ENCODE results near the gene MRNIP. TPM values are rescaled to one million over a fixed set of nuclear protein-coding genes. Genes with fewer than 3 reads are reported as not detected.

Gene MRNIP
- total RNA-seq, 1 experiment from 2014 or later: 31.1 TPM

GRCh38 chr5:179840321-179840720 is 18.3 kb downstream of the MRNIP start:
- Histone ChIP-seq H3K23me2 (ENCODE audit: insufficient read length, low read depth, low read length, poor library complexity, severe bottlenecking) (no peaks in the 10 kb centered on the region), H4K5ac (ENCODE audit: insufficient read length, low read depth, low read length) (no peak overlapping the region), H2AK5ac (ENCODE audit: insufficient read length, low read length) (no peak overlapping the region), H3K27me3 (ENCODE audit: insufficient read depth, low read length) (no peaks in the 10 kb centered on the region), H3K79me2 (ENCODE audit: insufficient read depth, low read length) (no peaks in the 10 kb centered on the region), H2BK5ac (ENCODE audit: insufficient read length, low read length) (no peak overlapping the region), H2AFZ (ENCODE audit: low read length) (no peak overlapping the region), H3K9me3 (ENCODE audit: control insufficient read depth, low read depth, low read length) (no peaks in the 10 kb centered on the region), H3K79me1 (ENCODE audit: insufficient read depth, low read depth, low read length, poor library complexity, severe bottlenecking) (no peaks in the 10 kb centered on the region), H3K9ac (ENCODE audit: extremely low read depth, insufficient read length, low read length) (no peak overlapping the region), H3K4ac (ENCODE audit: low read depth, low read length) (no peak overlapping the region), H3K27ac (ENCODE audit: insufficient read length, low read depth, low read length) (no peak overlapping the region), H3K23ac (ENCODE audit: insufficient read length, low read depth, low read length) (no peak overlapping the region), H2BK12ac (ENCODE audit: insufficient read length, low read depth, low read length) (no peak overlapping the region), H2BK120ac (ENCODE audit: low read depth, low read length, poor library complexity, severe bottlenecking) (no peak overlapping the region), H4K8ac (replicated peaks; ENCODE audit: insufficient read length, low read depth, low read length) (no peak overlapping the region), H3K4me2 (ENCODE audit: insufficient read depth, insufficient read length, low read length) (no peak overlapping the region), H3K18ac (ENCODE audit: insufficient read length, low read depth, low read length) (no peak overlapping the region), H2BK15ac (ENCODE audit: low read depth, low read length) (no peak overlapping the region), H3K14ac (ENCODE audit: insufficient read depth, low read length) (no peak overlapping the region), H3K56ac (ENCODE audit: insufficient read length, low read depth, low read length) (no peak overlapping the region), H4K91ac (ENCODE audit: insufficient read length, low read depth, low read length) (no peak overlapping the region), H2BK20ac (ENCODE audit: low read depth, low read length, poor library complexity, severe bottlenecking) (no peak overlapping the region), H3T11ph (ENCODE audit: low read length) (no peak overlapping the region), H3K4me1 (ENCODE audit: insufficient read depth, low read length) (no peaks in the 10 kb centered on the region), H4K20me1 (ENCODE audit: control insufficient read depth, insufficient read depth, insufficient read length) (no peaks in the 10 kb centered on the region)
- Mint-ChIP-seq H3K27ac (peak overlapping the region; percentile 68 to 94 (median 84); a peak in 5 of 7 replicates), H3K27me3 (ENCODE audit: low read depth) (no peaks in the 10 kb centered on the region; the same call in 1 of the 2 replicates), H3K4me1 (no peaks in the 10 kb centered on the region), H3K9me3 (peaks cover 18 to 21% of the 10 kb centered on the region in 2 experiments), H3K36me3 (ENCODE audit: insufficient read depth in 1 of 3, low read depth in 3 of 3) (peaks cover 58 to 81% (median 80%) of the 10 kb centered on the region in 3 experiments), H3K4me3 (no peak overlapping the region)
- TF ChIP-seq CTCF (conservative IDR thresholded peaks at IDR 0.05): no peak
- no peak for DNase-seq
- no CpG with 5 or more reads among the region's 11 CpGs for WGBS (ENCODE audit: extremely low coverage, insufficient read length, low lambda C conversion rate)

Measured in H9 (cell line).